Mesothelial cell of epicardium (in vitro differentiated cells): ENCODE data around the gene VAT1. TPM values are rescaled to one million over a fixed set of nuclear protein-coding genes. Genes with fewer than 3 reads are reported as not detected.
"Not testable (repeated sequence)": the region's sequence is repeated elsewhere in the genome, so short reads cannot be mapped to it uniquely, and the experiment has no call there.

Experiments used
- DNase-seq, 2 experiments: peaks; one replicate each; pipeline ENCODE4 v3.0.0; 2021; ENCODE audit warnings: low spot score in 2 of 2; ENCODE audit not compliant: unreplicated experiment in 2 of 2
- H3K27ac Mint-ChIP-seq: 2 replicates; pipeline ENCODE4 v1.8.0; 2021; ENCODE audit warnings: mixed read lengths
- H3K27me3 Mint-ChIP-seq: 2 replicates; pipeline ENCODE4 v1.8.0; 2021; ENCODE audit warnings: low read depth, mixed read lengths
- H3K36me3 Mint-ChIP-seq: 2 replicates; pipeline ENCODE4 v1.8.0; 2021; ENCODE audit warnings: mixed read lengths
- H3K4me1 Mint-ChIP-seq: 2 replicates; pipeline ENCODE4 v1.8.0; 2021; ENCODE audit warnings: mixed read lengths
- H3K4me3 Mint-ChIP-seq: 2 replicates; pipeline ENCODE4 v1.8.0; 2021; ENCODE audit warnings: mild to moderate bottlenecking, moderate library complexity, mixed read lengths
- H3K9me3 Mint-ChIP-seq: 2 replicates; pipeline ENCODE4 v1.8.0; 2021; ENCODE audit warnings: mixed read lengths
- total RNA-seq: library from RNA; stranded (reverse); gene quantifications from 3 replicates; pipeline ENCODE4 v1.2.1, GENCODE V29; 2021
- TF ChIP-seq, protein P1 (sequence below): fragments of 200-600 bp; sonication (generic); IDR thresholded peaks from one replicate; pipeline ENCODE4 v1.5.0; 2021; ENCODE audit warnings: antibody characterized with exemption; ENCODE audit not compliant: unreplicated experiment

VAT1 gene
- total RNA-seq, 1 donor from 2014 or later = 211 TPM

DNA sequence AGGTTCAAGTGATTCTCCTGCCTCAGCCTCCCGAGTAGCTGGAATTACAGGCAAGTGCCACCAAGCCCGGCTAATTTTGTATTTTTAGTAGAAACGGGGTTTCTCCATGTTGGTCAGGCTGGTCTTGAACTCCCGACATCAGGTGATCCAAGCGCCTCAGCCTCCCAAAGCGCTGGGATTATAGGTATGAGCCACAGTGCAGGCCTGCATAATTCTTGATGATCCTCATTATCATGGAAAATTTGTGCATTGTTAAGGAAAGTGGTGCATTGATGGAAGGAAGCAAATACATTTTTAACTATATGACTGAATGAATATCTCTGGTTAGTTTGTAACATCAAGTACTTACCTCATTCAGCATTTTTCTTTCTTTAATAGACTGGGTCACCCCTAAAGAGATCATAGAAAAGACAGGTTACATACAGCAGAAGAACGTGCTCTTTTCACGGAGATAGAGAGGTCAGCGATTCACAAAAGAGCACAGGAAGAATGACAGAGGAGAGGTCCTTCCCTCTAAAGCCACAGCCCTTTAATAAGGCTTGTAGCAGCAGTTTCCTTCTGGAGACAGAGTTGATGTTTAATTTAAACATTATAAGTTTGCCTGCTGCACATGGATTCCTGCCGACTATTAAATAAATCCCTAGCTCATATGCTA, 40.9 kb upstream of the VAT1 start:
- DNase-seq = no peak
- H3K27ac Mint-ChIP-seq = no peak overlapping the region
- H3K27me3 Mint-ChIP-seq = no peaks in the 10 kb centered on the region

GRCh38 chr17:43056051-43056450, 33.9 kb upstream of the VAT1 start:
- Mint-ChIP-seq H3K4me1 (no peaks in the 10 kb centered on the region), H3K27me3 (no peaks in the 10 kb centered on the region), H3K4me3 (no peak overlapping the region), H3K36me3 (peaks cover 9% of the 10 kb centered on the region), H3K9me3 (no peaks in the 10 kb centered on the region), H3K27ac (no peak overlapping the region)
- no peak for DNase-seq
- TF ChIP-seq, protein P1, sequence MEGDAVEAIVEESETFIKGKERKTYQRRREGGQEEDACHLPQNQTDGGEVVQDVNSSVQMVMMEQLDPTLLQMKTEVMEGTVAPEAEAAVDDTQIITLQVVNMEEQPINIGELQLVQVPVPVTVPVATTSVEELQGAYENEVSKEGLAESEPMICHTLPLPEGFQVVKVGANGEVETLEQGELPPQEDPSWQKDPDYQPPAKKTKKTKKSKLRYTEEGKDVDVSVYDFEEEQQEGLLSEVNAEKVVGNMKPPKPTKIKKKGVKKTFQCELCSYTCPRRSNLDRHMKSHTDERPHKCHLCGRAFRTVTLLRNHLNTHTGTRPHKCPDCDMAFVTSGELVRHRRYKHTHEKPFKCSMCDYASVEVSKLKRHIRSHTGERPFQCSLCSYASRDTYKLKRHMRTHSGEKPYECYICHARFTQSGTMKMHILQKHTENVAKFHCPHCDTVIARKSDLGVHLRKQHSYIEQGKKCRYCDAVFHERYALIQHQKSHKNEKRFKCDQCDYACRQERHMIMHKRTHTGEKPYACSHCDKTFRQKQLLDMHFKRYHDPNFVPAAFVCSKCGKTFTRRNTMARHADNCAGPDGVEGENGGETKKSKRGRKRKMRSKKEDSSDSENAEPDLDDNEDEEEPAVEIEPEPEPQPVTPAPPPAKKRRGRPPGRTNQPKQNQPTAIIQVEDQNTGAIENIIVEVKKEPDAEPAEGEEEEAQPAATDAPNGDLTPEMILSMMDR = no peak

More for the DNA sequence above, 40.9 kb upstream of the VAT1 start:
- Mint-ChIP-seq H3K36me3 (no peaks in the 10 kb centered on the region), H3K9me3 (no peaks in the 10 kb centered on the region), H3K4me3 (no peak overlapping the region), H3K4me1 (no peaks in the 10 kb centered on the region)
- TF ChIP-seq, protein P1 = no peak

- H3K27me3 Mint-ChIP-seq, H3K4me1 Mint-ChIP-seq, H3K9me3 Mint-ChIP-seq, H3K27ac Mint-ChIP-seq, DNase-seq, H3K4me3 Mint-ChIP-seq: not testable (repeated sequence)
- peaks cover 12% of the 10 kb centered on the region for H3K36me3 Mint-ChIP-seq
Measured at GRCh38 chr17:43053008-43053407, 30.8 kb upstream of the VAT1 start.

- Mint-ChIP-seq H3K9me3 (no peaks in the 10 kb centered on the region), H3K36me3 (peaks cover 11% of the 10 kb centered on the region), H3K27ac (no peak overlapping the region), H3K27me3 (no peaks in the 10 kb centered on the region), H3K4me1 (no peaks in the 10 kb centered on the region), H3K4me3 (no peak overlapping the region)
- no peak for DNase-seq
- TF ChIP-seq, protein P1 = no peak
Measured at GRCh38 chr17:43051969-43052368, 29.8 kb upstream of the VAT1 start.

GRCh38 chr17:43044024-43044423, 21.8 kb upstream of the VAT1 start:
- Mint-ChIP-seq H3K36me3 (no peaks in the 10 kb centered on the region), H3K27ac (no peak overlapping the region), H3K9me3 (no peaks in the 10 kb centered on the region), H3K4me1 (peaks cover 6% of the 10 kb centered on the region), H3K27me3 (no peaks in the 10 kb centered on the region), H3K4me3 (no peak overlapping the region)
- DNase-seq = no peak
- TF ChIP-seq, protein P1 = no peak

DNA sequence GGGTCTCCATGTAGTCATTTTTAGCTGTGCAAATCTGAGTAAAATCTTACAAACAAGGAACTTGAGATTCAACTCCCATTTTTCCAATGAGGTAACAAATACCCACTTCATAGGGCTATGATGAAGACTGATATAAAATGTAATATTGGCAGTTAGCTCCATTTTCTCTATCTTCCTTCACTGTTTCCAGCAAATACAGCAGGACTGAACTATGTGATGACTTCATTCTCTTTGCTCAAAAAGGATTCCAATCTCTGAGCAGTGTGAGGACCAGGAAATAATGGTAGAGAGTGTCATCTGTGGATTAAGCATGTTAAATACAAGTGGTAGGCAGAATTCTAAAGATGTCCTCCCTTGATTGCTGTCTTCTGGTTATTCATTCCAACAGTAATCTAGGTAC, 21.1 kb upstream of the VAT1 start:
- Mint-ChIP-seq H3K9me3 (no peaks in the 10 kb centered on the region), H3K4me1 (peaks cover 6% of the 10 kb centered on the region), H3K27ac (no peak overlapping the region), H3K27me3 (no peaks in the 10 kb centered on the region), H3K36me3 (no peaks in the 10 kb centered on the region), H3K4me3 (no peak overlapping the region)
- TF ChIP-seq, protein P1 = no peak
- DNase-seq = no peak
